Astrocyte (in vitro differentiated cells and primary cell): ENCODE measurements around the gene TMEM233.

ENCODE experiments used
- CTCF ChIP-seq: IDR thresholded peaks from 2 replicates; pipeline ENCODE4 v1.5.1; 2011; ENCODE audit warnings: low read depth, mild to moderate bottlenecking, inconsistent platforms, low read length, moderate library complexity; ENCODE audit not compliant: insufficient read depth
- EZH2 ChIP-seq: IDR thresholded peaks from 2 replicates; pipeline ENCODE4 v1.6.1; 2012; ENCODE audit warnings: mild to moderate bottlenecking, low read length, inconsistent platforms; ENCODE audit not compliant: insufficient read depth

DNA sequence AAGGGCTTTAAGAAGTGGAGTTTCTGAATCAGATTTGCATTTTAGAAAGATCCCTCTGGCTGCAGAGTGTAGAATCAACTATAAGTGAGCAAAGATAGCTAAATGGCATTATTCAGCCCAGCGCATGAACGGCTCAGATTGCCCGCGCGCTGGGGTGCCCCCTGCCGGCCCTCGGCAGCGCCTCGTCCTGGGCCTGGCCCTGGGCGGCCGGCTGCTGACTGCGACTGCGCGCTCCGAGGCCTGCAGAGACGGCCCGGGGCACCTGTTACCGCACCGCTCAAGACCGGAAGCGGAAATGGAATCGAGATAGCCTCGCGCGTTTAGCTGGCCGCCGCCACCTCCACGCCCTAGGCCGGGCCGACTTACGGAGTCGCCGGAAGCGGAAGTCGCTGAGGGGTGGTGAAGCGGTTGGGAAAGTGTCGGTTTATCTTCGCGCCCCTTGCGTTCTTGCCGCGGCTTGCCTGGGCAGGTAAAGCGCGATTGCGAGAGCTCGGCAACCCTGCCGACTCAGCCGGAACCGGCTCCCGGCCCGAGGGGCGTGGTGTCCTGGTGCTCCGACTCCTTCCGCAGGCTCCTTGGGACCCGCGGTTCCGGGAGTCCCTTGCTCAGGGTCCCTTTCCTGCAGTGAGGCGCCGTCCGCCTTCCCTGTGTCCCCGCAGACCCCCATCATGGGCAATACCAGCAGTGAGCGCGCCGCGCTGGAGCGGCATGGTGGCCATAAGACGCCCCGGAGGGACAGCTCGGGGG, 74.2 kb downstream of the TMEM233 start, which contains the start of gene PRKAB1:
- TF ChIP-seq CTCF (peak; percentile 80), EZH2 (no peak)
